ENCODE measurements around the gene RAD51B.

The RAD51B gene

GRCh38 chr14:68611599-68611998 is 792.0 kb downstream of the RAD51B start:
- DNase-seq (ENCODE audit: insufficient read length, low spot score) (no peak), FAIRE-seq (no peak)
- TF ChIP-seq, protein P1, sequence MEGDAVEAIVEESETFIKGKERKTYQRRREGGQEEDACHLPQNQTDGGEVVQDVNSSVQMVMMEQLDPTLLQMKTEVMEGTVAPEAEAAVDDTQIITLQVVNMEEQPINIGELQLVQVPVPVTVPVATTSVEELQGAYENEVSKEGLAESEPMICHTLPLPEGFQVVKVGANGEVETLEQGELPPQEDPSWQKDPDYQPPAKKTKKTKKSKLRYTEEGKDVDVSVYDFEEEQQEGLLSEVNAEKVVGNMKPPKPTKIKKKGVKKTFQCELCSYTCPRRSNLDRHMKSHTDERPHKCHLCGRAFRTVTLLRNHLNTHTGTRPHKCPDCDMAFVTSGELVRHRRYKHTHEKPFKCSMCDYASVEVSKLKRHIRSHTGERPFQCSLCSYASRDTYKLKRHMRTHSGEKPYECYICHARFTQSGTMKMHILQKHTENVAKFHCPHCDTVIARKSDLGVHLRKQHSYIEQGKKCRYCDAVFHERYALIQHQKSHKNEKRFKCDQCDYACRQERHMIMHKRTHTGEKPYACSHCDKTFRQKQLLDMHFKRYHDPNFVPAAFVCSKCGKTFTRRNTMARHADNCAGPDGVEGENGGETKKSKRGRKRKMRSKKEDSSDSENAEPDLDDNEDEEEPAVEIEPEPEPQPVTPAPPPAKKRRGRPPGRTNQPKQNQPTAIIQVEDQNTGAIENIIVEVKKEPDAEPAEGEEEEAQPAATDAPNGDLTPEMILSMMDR (IDR thresholded peaks at IDR 0.05; ENCODE audit: insufficient read depth, missing control alignments) = no peak

DNA sequence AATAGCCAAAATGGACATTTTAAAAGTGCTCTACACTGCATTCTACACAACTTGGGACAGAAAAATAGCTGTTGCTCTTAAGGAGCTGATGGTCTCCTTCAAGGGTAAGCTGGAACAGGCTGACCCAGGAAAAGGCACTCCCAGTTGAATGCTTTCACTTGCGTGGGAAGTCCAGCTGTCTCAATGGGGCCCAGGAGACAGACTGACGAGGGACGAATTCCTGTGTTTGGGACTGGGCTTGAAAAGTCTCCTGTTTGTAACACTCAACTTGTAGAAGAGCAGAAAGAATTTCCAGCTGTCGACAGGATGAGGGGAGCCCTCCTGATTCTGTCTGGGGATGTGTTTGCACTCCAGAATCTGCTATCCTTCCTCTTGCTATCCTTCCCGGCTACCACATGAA is 792.5 kb downstream of the RAD51B start:
- FAIRE-seq (no peak), DNase-seq (ENCODE audit: insufficient read length, low spot score) (no peak)
- TF ChIP-seq, protein P1 (IDR thresholded peaks at IDR 0.05; ENCODE audit: insufficient read depth, missing control alignments) = no peak

DNA sequence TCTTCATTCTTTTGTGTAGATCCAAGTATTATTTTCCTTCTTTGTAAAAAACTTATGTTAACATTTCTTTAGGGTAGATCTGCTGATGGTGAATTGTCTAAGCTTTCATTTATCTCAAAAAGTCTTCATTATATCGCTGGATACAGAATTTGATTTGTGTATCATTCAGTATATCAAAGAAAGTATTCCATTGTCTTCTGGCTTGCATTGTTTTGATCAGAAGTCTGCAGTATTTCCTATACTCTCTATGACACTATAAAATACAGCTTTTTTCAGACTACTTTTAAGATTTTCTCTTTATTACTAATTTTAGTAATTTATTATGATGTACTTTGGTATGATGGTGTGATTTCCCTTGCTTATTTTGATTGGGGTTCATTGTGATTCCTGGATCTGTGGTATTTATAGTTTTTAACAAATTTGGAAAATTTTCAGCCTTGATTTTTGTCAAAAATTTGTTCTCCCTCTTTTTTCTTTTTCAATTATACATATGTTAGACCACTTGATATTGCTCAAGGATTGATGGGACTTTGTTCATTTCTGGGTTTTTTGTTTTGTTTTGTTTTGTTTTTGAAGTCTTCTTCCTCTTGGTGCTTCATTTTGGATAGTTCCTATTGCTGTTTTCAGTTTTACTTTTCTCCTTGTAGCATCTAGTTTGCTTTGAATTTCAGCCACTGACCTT is 796.8 kb downstream of the RAD51B start:
- TF ChIP-seq, protein P1 (IDR thresholded peaks at IDR 0.05; ENCODE audit: insufficient read depth, missing control alignments) = no peak
- no peak for DNase-seq (ENCODE audit: insufficient read length, low spot score)
- FAIRE-seq = no peak

DNA sequence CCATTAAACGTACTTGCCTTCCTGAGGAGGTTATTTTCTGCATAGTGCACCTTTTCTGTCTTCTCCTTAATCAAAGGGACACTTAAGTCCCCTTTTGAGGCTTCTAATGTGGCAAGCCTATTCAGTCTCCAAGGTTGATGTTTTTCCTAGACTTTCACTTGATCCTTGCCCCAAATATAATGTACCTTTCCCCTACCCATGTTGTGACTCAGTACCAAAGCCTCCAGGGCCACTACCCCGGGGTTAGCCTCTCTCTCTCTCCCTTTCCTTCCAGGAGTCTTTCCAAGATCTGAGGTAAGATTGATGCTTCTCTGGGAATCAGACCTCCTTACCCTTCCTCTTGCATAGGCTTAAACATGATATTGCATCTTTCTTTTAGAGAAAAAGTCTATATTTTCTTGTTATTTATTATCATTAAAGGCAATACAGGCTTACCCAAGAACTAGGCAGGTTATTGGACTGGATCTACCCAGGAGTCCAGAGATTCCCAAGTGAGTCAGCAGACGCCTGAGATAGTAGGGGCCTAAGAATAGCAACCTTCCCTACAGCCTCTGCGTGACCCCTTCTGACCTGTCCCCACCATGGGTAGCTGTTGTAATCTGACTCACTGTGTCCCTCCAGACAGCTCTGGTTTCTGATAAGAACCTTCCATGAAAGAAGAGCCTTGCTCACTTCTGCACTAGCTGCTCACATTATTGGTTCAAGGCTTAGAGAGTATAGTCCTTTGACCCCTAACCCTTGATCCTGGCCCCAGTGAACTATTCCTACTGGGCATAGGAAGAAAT is 800.4 kb downstream of the RAD51B start:
- DNase-seq (ENCODE audit: insufficient read length, low spot score) (no peak), FAIRE-seq (no peak)
- TF ChIP-seq, protein P1 (IDR thresholded peaks at IDR 0.05; ENCODE audit: insufficient read depth, missing control alignments) = no peak

DNA sequence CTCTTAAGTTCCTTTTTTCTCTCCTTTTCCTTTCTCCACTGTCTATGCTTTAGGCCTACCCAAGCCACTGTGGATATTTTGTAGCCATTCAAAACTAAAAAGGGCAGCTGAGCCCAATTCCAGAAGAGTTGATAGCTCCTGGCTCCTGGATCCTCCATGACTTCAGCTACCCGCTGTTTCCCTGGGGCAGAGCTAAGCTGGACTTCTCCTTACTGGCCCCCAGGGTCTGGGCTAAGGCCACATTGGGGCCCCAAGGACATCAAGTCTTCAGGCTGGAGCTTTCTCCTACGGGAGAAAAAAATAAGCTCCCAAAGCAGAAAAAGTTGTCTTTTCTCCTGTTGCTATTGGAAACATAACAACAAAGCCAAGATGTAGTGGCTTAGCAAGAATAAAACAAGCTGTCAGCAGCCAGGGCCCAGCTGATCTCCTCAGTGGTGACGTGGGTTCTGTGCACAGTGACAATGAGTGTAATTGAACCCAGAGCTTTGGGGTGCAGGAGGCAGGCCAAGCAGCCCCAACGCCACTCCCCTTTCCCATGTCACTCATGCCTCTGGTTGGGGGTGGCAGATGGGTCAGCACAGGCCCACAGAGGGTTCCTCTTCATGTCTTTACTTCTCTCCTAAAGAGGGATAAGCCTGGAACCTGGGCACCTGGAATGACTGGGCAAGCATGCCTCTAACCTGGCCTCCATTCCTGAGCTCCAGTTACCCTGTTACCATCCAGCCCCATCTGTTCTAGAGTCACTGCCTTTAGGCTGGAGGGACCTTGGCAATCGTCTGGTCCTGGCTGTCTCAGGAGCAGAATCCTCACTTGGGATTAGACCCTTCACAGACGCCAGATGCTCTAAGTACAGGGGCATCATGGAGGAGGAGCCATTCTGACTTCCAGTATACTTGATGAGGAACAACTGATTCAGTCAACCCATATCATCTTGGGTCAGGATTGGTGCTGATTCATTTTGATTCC is 802.1 kb downstream of the RAD51B start:
- TF ChIP-seq, protein P1 (IDR thresholded peaks at IDR 0.05; ENCODE audit: insufficient read depth, missing control alignments) = no peak
- no peak for FAIRE-seq
- DNase-seq (ENCODE audit: insufficient read length, low spot score) = no peak

DNA sequence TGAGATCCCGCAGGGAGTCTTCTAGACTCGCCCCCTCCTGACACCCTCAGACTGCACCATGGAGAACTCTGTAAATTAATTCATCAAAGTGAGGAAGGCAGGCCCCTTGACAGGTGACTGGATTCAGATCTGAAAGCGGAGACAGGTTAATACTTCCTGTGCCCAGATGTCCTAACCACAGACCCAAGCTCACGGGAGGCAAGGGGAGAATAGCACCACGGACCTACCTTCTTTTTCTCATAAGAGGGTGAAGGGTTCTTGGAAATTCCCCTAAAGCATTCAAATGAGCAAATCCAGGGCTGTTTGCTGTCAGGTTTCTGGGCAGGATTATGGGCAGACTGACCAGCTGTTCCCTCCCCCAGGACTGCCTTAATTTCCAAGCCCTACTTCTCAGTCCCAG is 803.3 kb downstream of the RAD51B start:
- TF ChIP-seq, protein P1 (IDR thresholded peaks at IDR 0.05; ENCODE audit: insufficient read depth, missing control alignments) = no peak
- FAIRE-seq (no peak), DNase-seq (ENCODE audit: insufficient read length, low spot score) (no peak)
